GM12878 (cell line): ENCODE results near the gene NUCB1. TPM values are rescaled to one million over a fixed set of nuclear protein-coding genes. Genes with fewer than 3 reads are reported as not detected.

Experiments used
- ATF7 ChIP-seq: fragments of 450-650 bp; IDR thresholded peaks from 2 replicates; pipeline ENCODE4 v1.6.1; 2016; ENCODE audit warnings: low read depth, mild to moderate bottlenecking
- BACH1 ChIP-seq: fragments of 450-650 bp; IDR thresholded peaks from 2 replicates; pipeline ENCODE4 v1.6.1; 2017; ENCODE audit warnings: mild to moderate bottlenecking, borderline replicate concordance
- CHD2 ChIP-seq: IDR thresholded peaks from 2 replicates; pipeline ENCODE4 v1.6.1; 2011; ENCODE audit warnings: low read depth, low read length, improper control_type of control experiment, borderline replicate concordance
- GATAD2B ChIP-seq: fragments of 450-650 bp; conservative IDR thresholded peaks from 2 replicates; pipeline ENCODE4 v1.6.1; 2017; ENCODE audit warnings: low read depth, mild to moderate bottlenecking, moderate library complexity
- HDGF ChIP-seq: fragments of 450-650 bp; IDR thresholded peaks from 2 replicates; pipeline ENCODE4 v1.6.1; 2016; ENCODE audit warnings: antibody characterized with exemption
- IKZF2 ChIP-seq, 2 experiments: fragments of 450-650 bp; IDR thresholded peaks; 2 replicates each; pipeline ENCODE4 v1.6.1; 2017; ENCODE audit warnings: mild to moderate bottlenecking in 2 of 2, moderate library complexity in 2 of 2
- KAT2A ChIP-seq: conservative IDR thresholded peaks from 2 replicates; pipeline ENCODE4 v1.6.1; 2011; ENCODE audit warnings: low read depth, low read length; ENCODE audit not compliant: control insufficient read depth
- MLLT1 ChIP-seq: fragments of 450-650 bp; IDR thresholded peaks from 2 replicates; pipeline ENCODE4 v1.6.1; 2016; ENCODE audit warnings: mild to moderate bottlenecking
- MTA2 ChIP-seq: fragments of 450-650 bp; IDR thresholded peaks from 2 replicates; pipeline ENCODE4 v1.6.1; 2016; ENCODE audit warnings: low read depth, mild to moderate bottlenecking, moderate library complexity
- MTA3 ChIP-seq: IDR thresholded peaks from 2 replicates; pipeline ENCODE4 v1.6.1; 2012; ENCODE audit warnings: low read length, inconsistent platforms, borderline replicate concordance
- NBN ChIP-seq: fragments of 450-650 bp; IDR thresholded peaks from 2 replicates; pipeline ENCODE4 v1.6.1; 2016
- NFXL1 ChIP-seq: fragments of 450-650 bp; IDR thresholded peaks from 2 replicates; pipeline ENCODE4 v1.6.1; 2017; ENCODE audit warnings: antibody characterized with exemption, mild to moderate bottlenecking, borderline replicate concordance
- NR2C1 ChIP-seq: fragments of 450-650 bp; IDR thresholded peaks from 2 replicates; pipeline ENCODE4 v1.6.1; 2017; ENCODE audit warnings: antibody characterized with exemption, mild to moderate bottlenecking, moderate library complexity
- NR2F1 ChIP-seq: fragments of 450-650 bp; conservative IDR thresholded peaks from 2 replicates; pipeline ENCODE4 v1.6.1; 2017; ENCODE audit warnings: mild to moderate bottlenecking
- PAX8 ChIP-seq: fragments of 450-650 bp; IDR thresholded peaks from 2 replicates; pipeline ENCODE4 v1.6.1; 2017; ENCODE audit warnings: mild to moderate bottlenecking, moderate library complexity
- PBX3 ChIP-seq: IDR thresholded peaks from 2 replicates; pipeline ENCODE4 v1.6.1; 2011; ENCODE audit warnings: mild to moderate bottlenecking, low read depth, low read length, moderate library complexity; ENCODE audit not compliant: insufficient replicate concordance
- PML ChIP-seq: IDR thresholded peaks from 2 replicates; pipeline ENCODE4 v1.6.1; 2012; ENCODE audit warnings: low read length, inconsistent platforms
- POLR2AphosphoS5 ChIP-seq: IDR thresholded peaks from 2 replicates; pipeline ENCODE4 v1.6.1; 2011; ENCODE audit warnings: mild to moderate bottlenecking, low read length, inconsistent platforms
- POU2F2 ChIP-seq: IDR thresholded peaks from 3 replicates; pipeline ENCODE4 v1.6.1; 2011; ENCODE audit warnings: low read depth, mild to moderate bottlenecking, low read length, borderline replicate concordance
- RCOR1 ChIP-seq: conservative IDR thresholded peaks from 2 replicates; pipeline ENCODE4 v1.6.1; 2012; ENCODE audit warnings: low read depth, low read length, improper control_type of control experiment
- SIN3A ChIP-seq: IDR thresholded peaks from 2 replicates; pipeline ENCODE4 v1.6.1; 2012; ENCODE audit warnings: low read depth, low read length, improper control_type of control experiment
- SPI1 ChIP-seq: IDR thresholded peaks from 2 replicates; pipeline ENCODE4 v1.6.1; 2011; ENCODE audit warnings: low read depth, mild to moderate bottlenecking, low read length, moderate library complexity, borderline replicate concordance; ENCODE audit not compliant: insufficient read depth
- USF1 ChIP-seq: IDR thresholded peaks from 2 replicates; pipeline ENCODE4 v1.6.1; 2011; ENCODE audit warnings: borderline replicate concordance, low read depth, mild to moderate bottlenecking, moderate library complexity, mixed read lengths, low read length; ENCODE audit not compliant: insufficient read depth; ENCODE audit errors: extremely low read length
- WRNIP1 ChIP-seq: IDR thresholded peaks from 2 replicates; pipeline ENCODE4 v1.6.1; 2011; ENCODE audit warnings: low read depth, low read length, improper control_type of control experiment, borderline replicate concordance
- YBX1 ChIP-seq: fragments of 450-650 bp; IDR thresholded peaks from 2 replicates; pipeline ENCODE4 v1.6.1; 2016; ENCODE audit warnings: antibody characterized with exemption
- ZBTB33 ChIP-seq: fragments of 450-650 bp; IDR thresholded peaks from 2 replicates; pipeline ENCODE4 v1.6.1; 2017; ENCODE audit warnings: mild to moderate bottlenecking
- ZNF24 ChIP-seq: fragments of 450-650 bp; IDR thresholded peaks from 2 replicates; pipeline ENCODE4 v1.6.1; 2017; ENCODE audit warnings: antibody characterized with exemption, mild to moderate bottlenecking
- polyA plus RNA-seq, 11 experiments: library from polyadenylated mRNA; depleted of rRNA in 4 of 11; unstranded in 6 of 11; stranded (reverse) in 5 of 11; fragments of >200 nt; fragmentation: Nextera tagmentation in 4 of 11; fragmentation: Illumina TruSeq in 1 of 11; extraction: Ambion mirVana in 4 of 11; extraction: Trizol in 1 of 11; gene quantifications; 1 replicate in 1 of 11; 2 replicates in 10 of 11; pipeline versions ENCODE4 v1.2.1 to v1.2.3, GENCODE V29; 2011 to 2016; ENCODE audit warnings: inconsistent platforms in 2 of 11, missing spikeins in 2 of 11, low read depth in 1 of 11
- total RNA-seq, 4 experiments: library from RNA; depleted of rRNA in 3 of 4; stranded (reverse); fragments of >200 nt in 3 of 4; fragmentation: Illumina TruSeq in 1 of 4; extraction: Trizol in 1 of 4; gene quantifications; 2 replicates each; pipeline versions ENCODE4 v1.2.1 to v1.2.3, GENCODE V29; 2013 to 2021

Gene NUCB1
- total and polyA plus RNA-seq, 10 of the 15 experiments (the other 5 are each of a cell fraction or from before 2014, with no cell fraction given) = 1.8 to 112 (median 44.5) TPM

GRCh38 chr19:48962029-48962848, 62.1 kb downstream of the NUCB1 start (continued):
- TF ChIP-seq MLLT1 (peak; percentile 73; the same call in 1 of the 2 replicates), RCOR1 (no peak), ZNF24 (no peak), USF1 (peak; percentile 24), NFXL1 (peak; percentile 99), PBX3 (peak; percentile 61), POLR2AphosphoS5 (peak; percentile 95), MTA2 (peak; percentile 57; the same call in 1 of the 2 replicates), KAT2A (no peak), GATAD2B (0 out of 2 replicates have a peak, but pooled peaks have one; percentile 67), BACH1 (peak; percentile 80; the same call in 1 of the 2 replicates), IKZF2 (IDR thresholded peaks at IDR 0.05) (peak; percentile 17 to 48; a peak in 3 of 4 replicates), NBN (peak; percentile 91), YBX1 (no peak), PML (peak; percentile 88), HDGF (peak; percentile 98), NR2C1 (peak; percentile 39; the same call in 1 of the 2 replicates), ATF7 (peak; percentile 45; the same call in 1 of the 2 replicates), CHD2 (peak; percentile 55), POU2F2 (peak; percentile 70; the same call in 1 of the 3 replicates), ZBTB33 (0 out of 2 replicates have a peak, but pooled peaks have one; percentile 61), PAX8 (no peak), NR2F1 (peak; percentile 91), WRNIP1 (0 out of 2 replicates have a peak, but pooled peaks have one; percentile 24), MTA3 (peak; percentile 72; the same call in 1 of the 2 replicates), SIN3A (peak; percentile 44; the same call in 1 of the 2 replicates), SPI1 (peak; percentile 80)
